OCI-LY7 (cell line): Measurements from ENCODE around the gene FOXN1.

Experiments
- EZH2phosphoT487 ChIP-seq: fragments of 200-600 bp; sonication (generic); IDR thresholded peaks from 2 replicates; pipeline ENCODE4 v1.6.1; 2018; ENCODE audit warnings: low read depth, borderline replicate concordance, mild to moderate bottlenecking, mixed run types, antibody characterized with exemption, low read length, moderate library complexity, mixed read lengths
- TF ChIP-seq, protein P1 (sequence below): fragments of 200-600 bp; sonication (generic); conservative IDR thresholded peaks from 2 replicates; pipeline ENCODE4 v1.5.1; 2014; ENCODE audit warnings: mild to moderate bottlenecking, antibody characterized with exemption, low read length, moderate library complexity, mixed read lengths

DNA sequence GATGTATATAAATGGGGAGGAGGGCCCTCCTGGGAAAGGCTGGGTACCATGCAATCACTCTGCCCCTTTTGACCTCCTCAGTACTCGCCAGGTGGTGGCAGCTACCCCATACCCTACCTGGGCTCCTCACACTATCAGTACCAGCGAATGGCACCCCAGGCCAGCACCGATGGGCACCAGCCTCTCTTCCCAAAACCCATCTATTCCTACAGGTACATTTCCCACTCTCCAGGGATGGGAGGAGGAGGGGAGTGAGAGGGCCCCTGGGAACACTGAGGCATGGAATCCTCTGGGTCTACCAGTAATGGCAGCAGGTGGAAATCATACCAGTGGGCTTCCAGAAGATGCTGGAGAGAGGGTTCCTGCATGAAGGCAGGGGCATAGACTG, 22.9 kb downstream of the FOXN1 start:
- TF ChIP-seq, protein P1, sequence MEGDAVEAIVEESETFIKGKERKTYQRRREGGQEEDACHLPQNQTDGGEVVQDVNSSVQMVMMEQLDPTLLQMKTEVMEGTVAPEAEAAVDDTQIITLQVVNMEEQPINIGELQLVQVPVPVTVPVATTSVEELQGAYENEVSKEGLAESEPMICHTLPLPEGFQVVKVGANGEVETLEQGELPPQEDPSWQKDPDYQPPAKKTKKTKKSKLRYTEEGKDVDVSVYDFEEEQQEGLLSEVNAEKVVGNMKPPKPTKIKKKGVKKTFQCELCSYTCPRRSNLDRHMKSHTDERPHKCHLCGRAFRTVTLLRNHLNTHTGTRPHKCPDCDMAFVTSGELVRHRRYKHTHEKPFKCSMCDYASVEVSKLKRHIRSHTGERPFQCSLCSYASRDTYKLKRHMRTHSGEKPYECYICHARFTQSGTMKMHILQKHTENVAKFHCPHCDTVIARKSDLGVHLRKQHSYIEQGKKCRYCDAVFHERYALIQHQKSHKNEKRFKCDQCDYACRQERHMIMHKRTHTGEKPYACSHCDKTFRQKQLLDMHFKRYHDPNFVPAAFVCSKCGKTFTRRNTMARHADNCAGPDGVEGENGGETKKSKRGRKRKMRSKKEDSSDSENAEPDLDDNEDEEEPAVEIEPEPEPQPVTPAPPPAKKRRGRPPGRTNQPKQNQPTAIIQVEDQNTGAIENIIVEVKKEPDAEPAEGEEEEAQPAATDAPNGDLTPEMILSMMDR, result no peak
- TF ChIP-seq EZH2phosphoT487, result no peak
